Osteoblast (primary cell): ENCODE measurements around the gene ARMC3. TPM values are rescaled to one million over a fixed set of nuclear protein-coding genes. Genes with fewer than 3 reads are reported as not detected.

ENCODE experiments used
- DNase-seq: peaks from one replicate; pipeline ENCODE4 v3.0.0; 2011; ENCODE audit warnings: low spot score, mixed read lengths; ENCODE audit not compliant: insufficient read length; ENCODE audit errors: missing footprints
- H2AFZ ChIP-seq: 2 replicates; pipeline ENCODE4 v1.6.0; 2011; ENCODE audit warnings: mild to moderate bottlenecking, low read length
- H3K27ac ChIP-seq: 2 replicates; pipeline ENCODE4 v1.5.1; 2011; ENCODE audit warnings: mild to moderate bottlenecking, low read depth, low read length, moderate library complexity
- H3K27me3 ChIP-seq: 2 replicates; pipeline ENCODE4 v1.6.0; 2012; ENCODE audit warnings: mild to moderate bottlenecking, control low read depth, inconsistent platforms, low read length, moderate library complexity; ENCODE audit not compliant: insufficient read depth
- H3K36me3 ChIP-seq: 2 replicates; pipeline ENCODE4 v1.5.1; 2011; ENCODE audit warnings: mild to moderate bottlenecking, low read length, control low read depth, moderate library complexity; ENCODE audit not compliant: insufficient read depth
- H3K4me1 ChIP-seq: 2 replicates; pipeline ENCODE4 v1.5.1; 2011; ENCODE audit warnings: mild to moderate bottlenecking, low read length, control low read depth, moderate library complexity; ENCODE audit not compliant: insufficient read depth
- H3K4me2 ChIP-seq: 2 replicates; pipeline ENCODE4 v1.6.0; 2011; ENCODE audit warnings: mild to moderate bottlenecking, low read length; ENCODE audit not compliant: insufficient read depth
- H3K4me3 ChIP-seq: fragments of 200-600 bp; sonication (generic); 3 replicates; pipeline ENCODE4 v1.5.1; 2012; ENCODE audit warnings: mild to moderate bottlenecking, low read length, inconsistent platforms; ENCODE audit not compliant: insufficient read depth
- H3K79me2 ChIP-seq: 2 replicates; pipeline ENCODE4 v1.6.0; 2012; ENCODE audit warnings: mild to moderate bottlenecking, low read length, control low read depth, inconsistent platforms; ENCODE audit not compliant: insufficient read depth
- H3K9me3 ChIP-seq: 2 replicates; pipeline ENCODE4 v1.5.1; 2011; ENCODE audit warnings: low read depth, low read length, control low read depth
- H4K20me1 ChIP-seq: 2 replicates; pipeline ENCODE4 v1.6.0; 2012; ENCODE audit warnings: mild to moderate bottlenecking, low read length, control low read depth; ENCODE audit not compliant: insufficient read depth
- CTCF ChIP-seq: IDR thresholded peaks from 2 replicates; pipeline ENCODE4 v1.5.1; 2011; ENCODE audit warnings: mild to moderate bottlenecking, low read depth, low read length, moderate library complexity; ENCODE audit errors: extremely low read depth
- total RNA-seq: library from RNA; depleted of rRNA; stranded (reverse); fragments of >200 nt; gene quantifications from 2 replicates; pipeline ENCODE4 v1.2.3, GENCODE V29; 2012

Gene ARMC3
- total RNA-seq, 1 donor = under 0.01 TPM

DNA sequence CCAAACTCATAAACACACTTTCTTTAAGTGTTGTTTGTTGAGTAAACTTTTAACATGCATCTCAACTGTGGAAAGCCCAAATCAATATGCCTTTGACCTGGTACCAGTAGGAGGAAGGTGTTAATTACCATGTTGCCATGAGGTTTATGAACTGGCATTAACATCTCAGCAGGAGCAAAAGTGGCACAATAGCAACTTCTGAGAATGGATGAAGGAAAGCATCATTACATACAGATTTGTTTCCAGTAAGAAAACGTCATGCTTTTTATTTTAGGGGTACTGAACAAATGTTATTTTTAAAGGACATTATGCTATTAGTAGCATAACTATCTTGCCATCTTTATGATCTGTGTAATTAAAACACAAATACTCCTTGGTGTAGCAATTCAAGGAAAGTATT, 51.1 kb downstream of the ARMC3 start:
- no peak overlapping the region for H3K4me2 ChIP-seq
- H3K27me3 ChIP-seq = peaks cover 5% of the 10 kb centered on the region
- H3K4me1 ChIP-seq = no peaks in the 10 kb centered on the region
- DNase-seq = no peak
- H3K79me2 ChIP-seq = no peaks in the 10 kb centered on the region
- no peaks in the 10 kb centered on the region for H4K20me1 ChIP-seq
- H3K4me3 ChIP-seq = no peak overlapping the region
- no peaks in the 10 kb centered on the region for H3K36me3 ChIP-seq
- no peak overlapping the region for H2AFZ ChIP-seq
- TF ChIP-seq CTCF = no peak
- no peaks in the 10 kb centered on the region for H3K9me3 ChIP-seq
- no peak overlapping the region for H3K27ac ChIP-seq

DNA sequence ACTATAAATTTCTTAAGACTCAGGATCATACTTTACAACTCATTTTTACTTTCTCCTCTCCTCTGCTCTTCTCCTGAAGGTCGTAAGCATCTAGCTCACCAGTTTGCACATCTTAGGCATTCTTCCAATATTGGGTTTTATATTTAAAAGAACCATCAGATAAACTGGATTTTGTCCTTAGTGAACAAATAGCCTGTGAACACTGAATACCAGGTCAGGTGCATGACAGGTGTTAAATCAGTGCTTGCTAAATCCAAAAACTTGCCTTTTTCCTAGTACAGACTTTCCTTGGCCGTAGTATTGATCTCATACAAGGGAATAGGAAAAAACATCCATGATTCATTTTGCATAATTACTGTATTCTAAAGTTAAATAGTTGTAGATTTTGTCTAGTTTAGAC, 53.0 kb downstream of the ARMC3 start:
- no peak overlapping the region for H3K4me3 ChIP-seq
- no peaks in the 10 kb centered on the region for H3K9me3 ChIP-seq
- no peak overlapping the region for H3K27ac ChIP-seq
- H4K20me1 ChIP-seq = no peaks in the 10 kb centered on the region
- no peaks in the 10 kb centered on the region for H3K79me2 ChIP-seq
- H3K27me3 ChIP-seq = peaks cover 5% of the 10 kb centered on the region
- no peak overlapping the region for H2AFZ ChIP-seq
- H3K4me2 ChIP-seq = no peak overlapping the region
- H3K4me1 ChIP-seq = no peaks in the 10 kb centered on the region
- no peak for TF ChIP-seq CTCF
- no peaks in the 10 kb centered on the region for H3K36me3 ChIP-seq
- no peak for DNase-seq

DNA sequence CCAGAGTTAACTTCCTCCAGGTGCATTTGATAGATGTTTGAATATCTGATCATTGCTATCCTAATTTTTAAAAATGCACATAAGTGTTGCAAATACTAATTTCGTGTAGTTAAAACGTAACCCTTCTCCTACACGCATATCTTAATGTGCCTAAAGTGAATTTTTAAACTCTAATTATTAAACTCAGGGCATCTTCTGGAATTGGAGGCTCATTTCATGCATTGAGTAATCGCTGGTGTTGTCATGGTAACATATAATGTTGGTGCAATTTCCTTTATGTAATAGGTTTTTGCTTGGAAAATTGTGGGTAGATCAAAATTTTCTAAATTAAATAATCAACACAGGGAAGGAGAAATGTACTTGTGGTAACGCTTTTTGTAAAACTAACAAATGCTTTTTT, 56.2 kb downstream of the ARMC3 start:
- no peaks in the 10 kb centered on the region for H3K79me2 ChIP-seq
- H3K4me2 ChIP-seq = no peak overlapping the region
- H3K27me3 ChIP-seq = no peaks in the 10 kb centered on the region
- H4K20me1 ChIP-seq = no peaks in the 10 kb centered on the region
- TF ChIP-seq CTCF = no peak
- H2AFZ ChIP-seq = no peak overlapping the region
- H3K9me3 ChIP-seq = no peaks in the 10 kb centered on the region
- no peak for DNase-seq
- H3K4me3 ChIP-seq = no peak overlapping the region
- no peaks in the 10 kb centered on the region for H3K4me1 ChIP-seq
- H3K36me3 ChIP-seq = no peaks in the 10 kb centered on the region
- no peak overlapping the region for H3K27ac ChIP-seq

DNA sequence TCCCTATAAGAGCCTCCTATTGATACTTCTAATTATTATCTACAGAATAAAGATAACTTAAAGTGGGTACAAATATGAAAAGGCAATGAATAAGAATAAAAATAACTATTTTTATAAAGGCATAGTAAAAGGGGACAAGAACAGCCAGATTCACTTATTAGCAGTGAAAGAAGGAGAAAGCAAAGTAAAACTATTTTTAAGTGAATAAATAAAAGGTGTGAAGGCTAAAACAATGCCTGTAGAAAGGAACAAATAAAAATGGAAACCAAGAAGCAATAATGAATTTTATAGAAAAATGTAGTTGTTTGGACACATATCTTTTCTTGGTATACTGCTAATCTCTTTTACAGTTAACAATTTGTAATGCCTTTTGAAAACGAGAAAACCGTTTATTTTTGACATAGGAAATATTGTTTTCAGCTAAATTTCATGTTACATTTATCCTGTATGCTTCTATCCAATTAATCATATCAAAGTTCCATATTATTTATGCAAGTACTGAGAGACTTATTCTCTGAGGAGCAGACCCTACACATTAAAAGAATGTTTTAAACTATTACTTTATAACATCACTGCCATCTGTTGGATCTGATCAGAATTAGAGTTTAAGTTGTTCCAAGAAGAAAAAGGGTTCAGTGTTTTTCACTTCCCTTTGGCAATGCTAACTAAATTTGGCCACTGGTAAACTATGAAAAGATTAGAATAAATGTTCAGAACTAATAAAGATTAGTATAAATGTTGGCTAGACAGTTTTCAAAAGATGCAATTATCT, 59.1 kb downstream of the ARMC3 start:
- Histone ChIP-seq H4K20me1 (no peaks in the 10 kb centered on the region), H3K27ac (no peak overlapping the region), H3K36me3 (no peaks in the 10 kb centered on the region), H3K9me3 (no peaks in the 10 kb centered on the region), H3K4me2 (no peak overlapping the region), H3K27me3 (peaks cover 7% of the 10 kb centered on the region), H3K79me2 (no peaks in the 10 kb centered on the region), H3K4me3 (no peak overlapping the region), H3K4me1 (no peaks in the 10 kb centered on the region), H2AFZ (no peak overlapping the region)
- no peak for DNase-seq
- peak; percentile 47 for TF ChIP-seq CTCF
